GM12875 (cell line): ENCODE measurements around the gene MPV17L.
"Not testable (repeated sequence)": the region's sequence is repeated elsewhere in the genome, so short reads cannot be mapped to it uniquely, and the experiment has no call there.

Experiments
- H3K4me3 ChIP-seq: one replicate; pipeline ENCODE4 v1.5.1; 2011; ENCODE audit warnings: low read depth, low read length, control low read depth
- TF ChIP-seq, protein P1 (sequence below): IDR thresholded peaks from 2 replicates; pipeline ENCODE4 v1.5.1; 2011; ENCODE audit warnings: low read depth, mild to moderate bottlenecking, control low read depth, inconsistent platforms, low read length, moderate library complexity, borderline replicate concordance; ENCODE audit not compliant: insufficient read depth

MPV17L gene

DNA sequence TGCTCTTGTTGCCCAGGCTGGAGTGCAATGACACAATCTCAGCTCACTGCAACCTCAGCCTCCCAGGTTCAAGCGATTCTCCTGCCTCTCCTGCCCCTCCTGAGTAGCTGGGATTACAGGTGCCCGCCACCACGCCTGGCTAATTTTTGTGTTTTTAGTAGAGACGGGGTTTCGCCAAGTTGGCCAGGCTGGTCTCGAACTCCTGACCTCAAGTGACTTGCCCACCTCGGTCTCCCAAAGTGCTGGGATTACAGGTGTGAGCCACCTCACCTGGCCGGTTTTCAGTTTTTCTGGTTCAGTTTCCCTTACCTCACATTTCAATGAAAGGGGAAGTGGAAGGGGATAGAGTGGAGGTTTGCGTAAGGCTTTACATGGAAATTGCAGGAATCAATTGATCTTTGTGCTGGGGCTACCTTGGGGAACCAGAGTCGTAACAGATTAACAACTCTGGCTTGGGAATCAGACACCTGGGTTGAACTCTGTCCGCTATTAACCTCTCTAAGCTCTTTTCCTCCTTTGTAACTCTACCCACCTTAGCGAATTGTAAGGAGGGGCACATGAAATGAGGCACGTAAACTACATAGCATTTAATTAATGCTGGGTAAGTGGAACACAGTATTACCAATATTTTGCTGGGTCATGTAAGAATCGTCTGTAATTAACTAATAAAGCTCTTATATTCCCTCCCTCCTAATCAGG lies 3.2 kb downstream of the MPV17L start:
- TF ChIP-seq, protein P1, sequence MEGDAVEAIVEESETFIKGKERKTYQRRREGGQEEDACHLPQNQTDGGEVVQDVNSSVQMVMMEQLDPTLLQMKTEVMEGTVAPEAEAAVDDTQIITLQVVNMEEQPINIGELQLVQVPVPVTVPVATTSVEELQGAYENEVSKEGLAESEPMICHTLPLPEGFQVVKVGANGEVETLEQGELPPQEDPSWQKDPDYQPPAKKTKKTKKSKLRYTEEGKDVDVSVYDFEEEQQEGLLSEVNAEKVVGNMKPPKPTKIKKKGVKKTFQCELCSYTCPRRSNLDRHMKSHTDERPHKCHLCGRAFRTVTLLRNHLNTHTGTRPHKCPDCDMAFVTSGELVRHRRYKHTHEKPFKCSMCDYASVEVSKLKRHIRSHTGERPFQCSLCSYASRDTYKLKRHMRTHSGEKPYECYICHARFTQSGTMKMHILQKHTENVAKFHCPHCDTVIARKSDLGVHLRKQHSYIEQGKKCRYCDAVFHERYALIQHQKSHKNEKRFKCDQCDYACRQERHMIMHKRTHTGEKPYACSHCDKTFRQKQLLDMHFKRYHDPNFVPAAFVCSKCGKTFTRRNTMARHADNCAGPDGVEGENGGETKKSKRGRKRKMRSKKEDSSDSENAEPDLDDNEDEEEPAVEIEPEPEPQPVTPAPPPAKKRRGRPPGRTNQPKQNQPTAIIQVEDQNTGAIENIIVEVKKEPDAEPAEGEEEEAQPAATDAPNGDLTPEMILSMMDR: no peak

DNA sequence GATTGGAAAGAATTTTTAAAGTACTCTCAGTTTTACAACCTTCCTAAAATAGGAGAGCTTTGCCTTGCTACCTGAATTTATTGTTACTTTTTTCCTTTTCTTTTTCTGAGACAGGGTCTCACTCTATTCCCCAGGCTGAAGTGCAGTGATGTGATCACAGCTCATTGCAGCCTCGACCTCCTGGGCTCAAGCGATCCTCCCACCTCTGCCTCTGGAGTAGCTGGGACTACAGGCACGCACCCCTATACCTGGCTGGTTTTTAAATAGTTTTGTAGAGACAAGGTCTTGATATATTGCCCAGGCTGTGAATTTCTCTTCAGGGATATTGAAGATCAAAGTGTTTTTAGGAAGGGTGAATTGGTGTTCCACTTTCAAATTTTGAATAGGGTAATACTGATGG lies 3.8 kb downstream of the MPV17L start:
- H3K4me3 ChIP-seq: no peak overlapping the region
- TF ChIP-seq, protein P1: no peak

More for the DNA sequence above, 3.2 kb downstream of the MPV17L start:
- no peak overlapping the region for H3K4me3 ChIP-seq

DNA sequence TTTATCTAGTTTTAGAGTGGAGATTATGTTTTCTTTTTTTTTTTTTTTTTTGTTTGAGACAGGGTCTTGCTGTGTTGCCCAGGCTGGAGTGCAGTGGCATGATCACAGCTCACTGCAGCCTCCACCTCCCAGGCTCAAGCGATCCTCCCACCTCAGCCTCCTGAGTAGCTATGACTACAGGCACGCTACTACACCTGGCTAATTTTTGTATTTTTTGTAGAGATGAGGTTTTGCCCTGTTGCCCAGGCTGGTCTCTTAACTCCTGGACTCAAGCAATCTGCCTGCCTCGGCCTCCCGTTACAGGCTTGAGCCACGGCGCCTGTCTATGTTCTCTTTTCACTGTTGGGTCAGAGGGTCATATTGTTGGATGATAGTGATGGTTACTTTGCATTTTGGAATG lies 4.8 kb downstream of the MPV17L start:
- H3K4me3 ChIP-seq: not testable (repeated sequence)

DNA sequence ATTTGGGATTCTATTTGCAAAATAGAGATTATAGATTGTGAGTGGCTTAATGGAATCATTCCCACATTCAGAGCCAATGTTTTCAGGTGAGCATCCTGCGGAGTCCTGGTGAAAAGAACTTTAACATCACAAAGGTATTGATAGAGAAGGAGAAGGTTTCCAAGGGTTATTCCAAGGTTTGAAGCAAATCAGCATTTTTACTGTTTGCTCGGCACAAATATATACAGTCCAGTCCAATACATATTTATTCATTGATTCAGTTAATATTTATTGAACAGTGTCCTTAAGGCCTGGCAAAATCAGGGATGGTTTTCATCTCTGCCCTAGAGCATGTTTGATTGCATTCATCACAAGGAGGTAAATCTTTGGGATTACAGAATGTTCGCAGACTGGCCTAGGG lies 6.4 kb downstream of the MPV17L start:
- H3K4me3 ChIP-seq: no peak overlapping the region
- TF ChIP-seq, protein P1: no peak

DNA sequence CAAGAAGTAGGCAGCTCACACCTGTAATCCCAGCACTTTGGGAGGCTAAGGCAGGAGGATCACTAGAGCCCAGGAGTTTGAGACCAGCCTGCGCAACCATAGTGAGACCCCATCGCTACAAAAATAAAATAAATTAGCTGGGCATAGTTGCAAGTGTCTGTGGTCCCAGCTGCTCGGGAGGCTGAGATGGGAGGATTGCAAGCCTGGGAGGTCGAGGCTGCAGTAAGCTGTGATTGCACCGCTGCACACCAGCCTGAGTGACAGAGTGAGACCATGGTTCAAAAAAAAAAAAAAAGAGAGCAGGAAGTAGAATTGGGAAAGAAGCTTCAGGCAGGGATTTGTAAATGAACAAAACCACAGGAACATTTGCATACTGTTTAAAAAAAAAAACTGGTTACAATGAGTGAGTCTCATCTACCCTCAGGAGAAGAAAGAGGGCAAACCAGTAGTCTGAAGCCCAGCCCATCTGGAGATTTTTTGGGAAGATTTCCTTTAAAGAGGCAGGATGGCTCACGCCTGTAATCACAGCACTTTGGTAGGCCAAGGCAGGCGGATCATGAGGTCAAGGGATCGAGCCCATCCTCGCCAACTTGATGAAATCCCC lies 7.9 kb downstream of the MPV17L start:
- TF ChIP-seq, protein P1: no peak
- H3K4me3 ChIP-seq: no peak overlapping the region

DNA sequence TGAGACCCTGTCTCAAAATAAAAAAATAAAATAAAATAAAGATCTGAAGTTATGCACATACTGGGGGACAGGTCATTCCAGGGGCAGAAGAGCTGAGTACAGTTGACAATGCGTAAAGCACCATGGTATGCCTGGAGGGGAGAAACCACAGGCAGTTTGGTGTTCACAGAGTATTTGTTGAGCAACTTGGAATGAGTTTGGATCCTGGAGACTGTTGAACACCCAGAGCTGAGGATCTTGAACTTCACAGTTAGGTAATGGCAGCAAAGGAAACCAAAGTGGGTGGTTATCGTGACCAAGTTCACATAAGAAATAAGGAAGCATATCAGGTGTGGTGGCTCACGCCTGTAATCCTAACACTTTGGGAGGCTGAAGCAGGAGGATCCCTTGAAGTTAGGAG lies 8.5 kb downstream of the MPV17L start:
- not testable (repeated sequence) for H3K4me3 ChIP-seq

DNA sequence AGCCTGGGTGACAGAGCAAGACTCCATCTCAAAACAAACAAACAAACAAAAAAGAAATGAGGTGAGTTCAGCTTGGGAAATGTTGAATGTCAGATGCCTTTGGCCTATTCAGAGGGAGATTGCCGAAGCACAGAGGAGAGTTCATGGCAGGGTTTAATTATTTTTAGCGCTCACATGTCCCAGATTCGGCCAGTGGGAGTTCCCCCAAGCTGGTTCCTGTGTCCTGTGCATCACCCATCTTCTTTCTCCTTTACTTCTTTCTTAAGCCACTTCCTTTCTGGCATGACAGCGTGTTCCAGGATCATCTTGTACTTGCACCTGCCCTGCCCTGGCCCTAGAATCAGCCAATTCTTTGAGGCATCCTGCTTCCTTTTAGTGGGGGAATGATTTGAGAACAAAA lies 9.2 kb downstream of the MPV17L start:
- TF ChIP-seq, protein P1: no peak
- no peak overlapping the region for H3K4me3 ChIP-seq

DNA sequence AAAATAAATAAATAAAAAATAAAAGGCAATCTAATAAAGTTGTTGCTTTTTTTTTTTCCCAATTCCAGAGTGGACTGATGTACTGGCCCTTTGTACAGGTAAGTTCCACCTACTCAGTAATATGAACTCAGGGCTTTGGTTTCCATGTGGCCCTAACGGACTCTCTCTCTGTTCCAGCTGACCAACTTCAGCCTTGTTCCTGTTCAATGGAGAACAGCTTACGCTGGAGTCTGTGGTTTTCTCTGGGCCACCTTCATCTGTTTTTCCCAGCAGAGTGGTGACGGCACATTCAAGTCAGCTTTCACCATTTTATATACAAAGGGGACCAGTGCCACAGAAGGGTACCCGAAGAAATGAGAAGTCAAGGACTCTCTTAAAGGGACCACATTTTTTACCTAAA lies 12.2 kb downstream of the MPV17L start:
- H3K4me3 ChIP-seq: not testable (repeated sequence)

DNA sequence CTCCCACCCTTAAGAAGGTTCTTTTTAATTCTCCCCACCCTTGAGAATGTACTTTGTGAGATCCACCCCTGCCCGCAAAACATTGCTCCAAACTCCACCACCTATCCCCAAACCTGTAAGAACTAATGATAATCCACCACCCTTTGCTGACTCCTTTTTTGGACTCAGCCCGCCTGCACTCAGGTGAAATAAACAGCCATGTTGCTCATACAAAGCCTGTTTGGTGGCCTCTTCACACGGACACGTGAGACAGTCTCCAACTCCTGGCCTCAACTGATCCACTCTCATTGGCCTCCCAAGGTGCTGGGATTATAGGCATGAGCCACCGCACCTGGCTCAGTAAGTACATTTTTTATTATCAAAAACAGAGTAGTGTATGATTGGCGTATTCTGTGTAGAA lies 13.9 kb downstream of the MPV17L start:
- H3K4me3 ChIP-seq: not testable (repeated sequence)
